Tibial nerve (tissue), 4 donors: Measurements from ENCODE around the gene BPIFB2.

Experiments
- CTCF ChIP-seq, 5 experiments: fragments of 200-600 bp in 3 of 5; fragments of 450-650 bp in 2 of 5; sonication (generic) in 3 of 5; IDR thresholded peaks; one replicate each; pipeline ENCODE4 v1.5.1; 2016 to 2019; ENCODE audit warnings: antibody characterized with exemption in 5 of 5, mild to moderate bottlenecking in 3 of 5, moderate library complexity in 2 of 5
- EP300 ChIP-seq, 2 donors: sonication (generic); formaldehyde crosslinking; IDR thresholded peaks; one replicate each; pipeline ENCODE4 v1.6.1; 2017; ENCODE audit warnings: antibody characterized with exemption in 2 of 2, mild to moderate bottlenecking in 1 of 2
- POLR2A ChIP-seq, 2 donors: fragments of 450-650 bp; IDR thresholded peaks; one replicate each; pipeline ENCODE4 v1.6.1; 2017; ENCODE audit warnings: antibody characterized with exemption in 2 of 2, mild to moderate bottlenecking in 2 of 2, moderate library complexity in 2 of 2

- no peak for TF ChIP-seq CTCF (IDR thresholded peaks at IDR 0.05)
- no peak for TF ChIP-seq POLR2A (IDR thresholded peaks at IDR 0.05)
- no peak for TF ChIP-seq EP300 (IDR thresholded peaks at IDR 0.05)
Observed at GRCh38 chr20:33028875-33029274, 21.4 kb downstream of the BPIFB2 start.
